Ectodermal cell (in vitro differentiated cells): ENCODE measurements around the gene U2AF2.

ENCODE experiments used
- H3K27ac ChIP-seq: 2 replicates; pipeline ENCODE4 v1.7.0; 2013; ENCODE audit warnings: mild to moderate bottlenecking, low read depth, low read length; ENCODE audit not compliant: insufficient read depth, poor library complexity, severe bottlenecking
- H3K27me3 ChIP-seq: 2 replicates; pipeline ENCODE4 v1.7.0; 2013; ENCODE audit warnings: mild to moderate bottlenecking, low read length; ENCODE audit not compliant: insufficient read depth, control insufficient read depth, poor library complexity, severe bottlenecking
- H3K36me3 ChIP-seq: one replicate; pipeline ENCODE4 v1.7.0; 2013; ENCODE audit warnings: low read length; ENCODE audit not compliant: control insufficient read depth, insufficient read depth
- H3K4me1 ChIP-seq: one replicate; pipeline ENCODE4 v1.7.0; 2013; ENCODE audit warnings: low read length; ENCODE audit not compliant: control insufficient read depth, insufficient read depth
- H3K4me3 ChIP-seq: 2 replicates; pipeline ENCODE4 v1.7.0; 2013; ENCODE audit warnings: low read depth, low read length, control low read depth; ENCODE audit not compliant: insufficient read depth
- H3K9me3 ChIP-seq: 2 replicates; pipeline ENCODE4 v1.7.0; 2013; ENCODE audit warnings: mild to moderate bottlenecking, low read length, moderate library complexity; ENCODE audit not compliant: control insufficient read depth
- WGBS, 2 experiments: methylation state at CpG; one replicate each; pipeline ENCODE4 v1.1.7; 2013; ENCODE audit warnings: missing lambda C conversion rate in 2 of 2; 5-methylcytosine and 5-hydroxymethylcytosine counted together

U2AF2 gene

DNA sequence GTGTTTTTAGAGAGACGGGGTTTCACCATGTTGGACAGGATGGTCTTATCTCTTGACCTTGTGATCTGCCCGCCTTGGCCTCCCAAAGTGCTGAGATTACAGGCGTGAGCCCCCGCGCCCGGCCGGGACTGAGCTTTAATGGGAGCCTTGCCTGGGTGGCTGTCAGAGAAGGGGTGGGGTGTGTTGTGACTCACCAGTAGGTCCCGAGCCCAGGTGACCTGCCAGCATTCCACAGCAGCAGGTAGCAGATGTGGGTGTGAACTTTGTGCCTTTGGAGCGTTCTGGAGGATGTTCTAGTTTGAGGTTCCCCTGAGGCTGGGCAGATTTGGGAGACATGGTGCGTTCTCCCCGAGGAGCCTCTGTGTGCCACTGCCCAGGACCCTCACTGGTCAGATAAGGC is 13.1 kb downstream of the U2AF2 start:
- H3K4me1 ChIP-seq, result no peaks in the 10 kb centered on the region
- H3K27ac ChIP-seq, result no peak overlapping the region
- H3K27me3 ChIP-seq, result no peaks in the 10 kb centered on the region
- WGBS, 2 experiments, result 95 to 97% methylated on average over 11 of the region's 11 CpGs
- H3K9me3 ChIP-seq, result no peaks in the 10 kb centered on the region
- H3K36me3 ChIP-seq, result peaks cover 64% of the 10 kb centered on the region
- no peak overlapping the region for H3K4me3 ChIP-seq

DNA sequence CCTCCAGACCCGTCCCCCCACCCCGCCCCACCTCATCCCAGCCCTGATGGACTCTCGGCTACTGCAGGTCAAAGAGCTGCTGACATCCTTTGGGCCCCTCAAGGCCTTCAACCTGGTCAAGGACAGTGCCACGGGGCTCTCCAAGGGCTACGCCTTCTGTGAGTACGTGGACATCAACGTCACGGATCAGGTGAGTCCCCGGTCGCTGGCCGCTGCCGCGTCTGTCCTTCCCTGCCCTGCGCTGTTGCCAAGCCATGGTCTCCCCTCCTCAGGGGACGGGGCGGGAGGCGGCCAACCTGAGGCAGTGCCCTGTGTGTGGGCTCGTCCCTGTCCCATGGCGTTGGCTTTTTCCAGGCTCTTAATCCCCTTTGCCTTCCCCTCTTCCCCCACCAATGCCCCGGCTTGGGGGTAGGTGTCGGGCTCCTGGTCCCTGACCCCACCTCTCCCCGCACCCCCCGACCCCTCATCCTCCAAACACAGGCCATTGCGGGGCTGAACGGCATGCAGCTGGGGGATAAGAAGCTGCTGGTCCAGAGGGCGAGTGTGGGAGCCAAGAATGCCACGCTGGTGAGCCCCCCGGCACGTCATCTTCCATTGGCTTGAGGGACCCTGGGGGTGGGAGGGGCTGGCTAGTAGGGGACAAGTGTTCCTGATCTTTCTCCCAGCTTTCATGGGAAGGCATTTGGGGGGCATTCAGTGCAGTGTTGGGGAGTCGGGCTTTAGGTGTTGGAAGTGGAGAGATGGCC is 13.9 kb downstream of the U2AF2 start:
- H3K4me3 ChIP-seq, result no peak overlapping the region
- WGBS, 2 experiments, result 90 to 93% methylated on average over 30 of the region's 30 CpGs
- peaks cover 55% of the 10 kb centered on the region for H3K36me3 ChIP-seq
- no peaks in the 10 kb centered on the region for H3K9me3 ChIP-seq
- H3K4me1 ChIP-seq, result peaks cover 4% of the 10 kb centered on the region
- no peak overlapping the region for H3K27ac ChIP-seq
- no peaks in the 10 kb centered on the region for H3K27me3 ChIP-seq

DNA sequence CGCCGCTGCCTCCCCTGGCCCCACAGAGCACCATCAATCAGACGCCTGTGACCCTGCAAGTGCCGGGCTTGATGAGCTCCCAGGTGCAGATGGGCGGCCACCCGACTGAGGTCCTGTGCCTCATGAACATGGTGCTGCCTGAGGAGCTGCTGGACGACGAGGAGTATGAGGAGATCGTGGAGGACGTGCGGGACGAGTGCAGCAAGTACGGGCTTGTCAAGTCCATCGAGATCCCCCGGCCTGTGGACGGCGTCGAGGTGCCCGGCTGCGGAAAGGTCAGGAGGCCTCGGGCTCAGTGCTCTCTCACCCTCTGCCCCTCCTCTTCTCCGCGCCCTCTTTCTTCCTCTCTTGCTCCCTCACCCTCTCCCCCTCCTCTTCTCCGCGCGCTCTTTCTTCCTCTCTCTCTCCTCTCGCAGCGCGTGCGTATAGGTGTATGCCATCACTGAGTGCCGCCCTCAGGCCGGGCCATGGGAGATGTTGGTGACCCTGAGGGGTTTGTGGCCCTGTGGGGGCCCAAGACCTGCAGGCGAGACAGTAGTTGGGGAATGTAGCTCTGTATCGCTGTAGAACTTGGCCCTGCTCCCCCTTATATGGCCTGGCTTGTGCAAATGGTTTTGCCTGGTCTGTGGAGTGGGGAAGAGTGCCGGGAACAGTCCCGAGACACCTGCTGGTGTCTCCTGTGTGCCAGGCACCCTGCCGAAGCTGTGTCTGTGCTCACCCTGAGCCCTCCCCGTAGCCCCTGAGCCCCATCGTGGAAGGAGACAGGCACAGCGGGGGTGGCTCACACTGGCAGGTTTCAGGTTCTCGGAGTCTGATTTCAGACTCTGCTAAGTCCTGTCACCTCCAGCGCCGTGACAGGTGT is 14.8 kb downstream of the U2AF2 start:
- 93 to 94% methylated on average over 40 to 43 of the region's 43 CpGs for WGBS, 2 experiments
- Histone ChIP-seq H3K36me3 (peaks cover 48% of the 10 kb centered on the region), H3K4me3 (no peak overlapping the region), H3K27ac (no peak overlapping the region), H3K4me1 (peaks cover 4% of the 10 kb centered on the region), H3K9me3 (no peaks in the 10 kb centered on the region), H3K27me3 (no peaks in the 10 kb centered on the region)

DNA sequence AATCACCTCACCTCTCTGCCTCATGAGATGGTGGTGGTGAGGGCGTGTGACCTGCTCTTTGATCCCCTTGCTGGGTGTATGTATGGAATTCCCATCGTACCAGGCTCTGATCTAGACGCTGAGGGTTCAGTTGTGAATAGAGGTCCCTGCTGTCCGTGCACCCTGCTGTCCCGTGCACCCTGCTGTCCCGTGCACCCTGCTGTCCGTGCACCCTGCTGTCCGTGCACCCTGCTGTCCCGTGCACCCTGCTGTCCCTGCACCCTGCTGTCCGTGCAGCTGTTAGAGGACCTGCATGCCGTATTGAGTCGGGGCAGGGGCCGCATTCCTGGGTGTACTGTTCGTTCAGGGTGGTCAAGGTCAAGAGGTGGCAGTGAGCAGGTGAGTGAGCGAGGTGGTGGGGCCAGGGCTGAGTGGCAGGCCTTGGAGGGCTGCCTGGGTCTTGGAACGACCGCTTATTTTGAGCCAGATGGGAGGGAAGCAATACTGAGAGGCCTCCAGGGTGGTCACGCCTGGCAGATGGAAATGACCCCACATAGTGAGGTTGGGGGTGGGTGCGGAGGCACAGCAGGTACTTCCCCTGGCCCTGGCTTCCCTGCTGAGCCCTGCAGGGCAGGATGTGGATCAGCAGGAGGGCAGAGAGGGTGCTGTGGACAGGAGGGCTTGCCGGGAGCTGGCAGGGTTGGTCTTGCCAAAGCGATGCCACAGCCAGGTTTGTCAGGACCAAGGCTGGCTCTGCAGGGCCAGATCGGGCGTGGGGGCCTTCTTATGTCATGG is 15.6 kb downstream of the U2AF2 start:
- Histone ChIP-seq H3K4me3 (no peak overlapping the region), H3K27ac (peak overlapping the region; percentile 11), H3K27me3 (no peaks in the 10 kb centered on the region), H3K4me1 (peaks cover 4% of the 10 kb centered on the region), H3K9me3 (no peaks in the 10 kb centered on the region), H3K36me3 (peaks cover 44% of the 10 kb centered on the region)
- whole genome bisulfite sequencing, 2 experiments, result 93 to 94% methylated on average over 23 of the region's 23 CpGs

DNA sequence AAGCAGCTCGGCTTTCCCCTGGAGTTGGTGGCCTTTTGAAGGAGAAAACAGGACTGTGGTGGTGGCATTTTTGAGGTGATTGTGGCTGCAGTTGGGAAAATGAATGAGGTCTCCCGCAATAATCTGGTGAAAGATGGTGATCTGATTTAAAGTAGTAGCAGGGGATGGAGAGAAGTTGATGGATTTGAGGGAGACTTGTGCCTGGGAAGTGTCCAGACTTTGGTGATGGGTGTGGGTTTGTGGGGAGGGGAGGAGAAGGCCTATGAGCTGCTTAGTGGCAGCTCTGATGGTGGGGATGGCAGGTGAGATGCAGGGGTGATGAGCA is 16.2 kb downstream of the U2AF2 start:
- Histone ChIP-seq H3K4me3 (no peak overlapping the region), H3K27me3 (no peaks in the 10 kb centered on the region), H3K36me3 (peaks cover 41% of the 10 kb centered on the region), H3K9me3 (no peaks in the 10 kb centered on the region), H3K27ac (peak overlapping the region; percentile 11), H3K4me1 (peaks cover 6% of the 10 kb centered on the region)
- WGBS, 2 experiments, result 91 to 95% methylated on average over 2 of the region's 2 CpGs

DNA sequence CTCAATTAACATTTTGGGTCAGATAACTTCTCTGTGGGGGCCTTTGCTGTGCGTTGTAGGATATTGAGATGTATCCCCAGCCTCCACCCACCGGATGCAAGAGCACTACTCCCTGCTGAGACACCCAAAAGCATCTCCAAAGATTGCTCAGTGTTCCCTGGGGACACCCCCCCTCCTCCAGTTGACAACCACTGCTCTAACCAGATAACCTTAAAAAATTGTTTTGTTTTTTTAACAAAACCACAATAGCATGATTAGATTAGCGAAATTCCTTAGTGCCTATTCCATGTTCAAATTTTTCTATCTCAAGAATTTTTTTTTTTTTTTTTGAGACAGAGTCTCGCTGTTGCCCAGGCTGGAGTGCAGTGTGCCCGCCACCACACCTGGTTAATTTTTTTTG is 17.6 kb downstream of the U2AF2 start:
- Histone ChIP-seq H3K36me3 (peaks cover 27% of the 10 kb centered on the region), H3K4me3 (no peak overlapping the region), H3K9me3 (no peaks in the 10 kb centered on the region), H3K4me1 (peaks cover 15% of the 10 kb centered on the region), H3K27ac (peak overlapping the region; percentile 13), H3K27me3 (no peaks in the 10 kb centered on the region)
- 91 to 92% methylated on average over 5 of the region's 5 CpGs for WGBS, 2 experiments

DNA sequence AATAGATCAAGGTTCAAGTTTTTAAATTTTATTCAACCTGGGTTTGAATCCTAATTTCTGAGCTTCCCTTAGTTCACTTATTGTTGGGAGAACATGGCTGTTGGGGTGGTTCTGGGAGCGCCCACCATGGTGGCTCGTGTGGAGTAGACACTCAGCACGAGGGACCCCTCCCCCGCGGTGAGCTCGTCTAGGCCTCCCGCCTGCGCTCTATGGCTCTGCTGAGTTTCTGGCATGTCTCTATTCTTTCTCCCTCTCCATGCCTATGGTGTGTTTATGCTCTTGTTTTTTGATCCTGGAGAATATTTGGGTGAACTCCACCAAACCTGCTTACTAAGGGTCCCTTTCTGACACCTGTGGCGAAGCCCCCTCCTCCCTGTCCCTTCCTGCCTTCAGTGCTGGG is 18.6 kb downstream of the U2AF2 start:
- WGBS, 2 experiments, result 81 to 84% methylated on average over 9 of the region's 9 CpGs

DNA sequence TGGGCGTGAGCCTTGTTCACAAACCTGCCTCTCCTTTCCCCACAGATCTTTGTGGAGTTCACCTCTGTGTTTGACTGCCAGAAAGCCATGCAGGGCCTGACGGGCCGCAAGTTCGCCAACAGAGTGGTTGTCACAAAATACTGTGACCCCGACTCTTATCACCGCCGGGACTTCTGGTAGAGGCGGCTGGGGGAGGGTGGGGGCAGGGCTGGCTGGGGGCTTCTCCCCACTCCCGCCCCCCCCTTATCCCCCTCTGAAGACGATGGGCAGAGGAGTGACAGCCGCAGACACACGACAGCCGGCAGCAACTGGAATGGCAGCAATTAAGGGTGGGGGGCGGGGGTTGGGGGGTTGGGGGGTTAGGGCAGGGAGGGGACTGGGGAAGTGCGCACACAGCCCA is 19.1 kb downstream of the U2AF2 start:
- peaks cover 15% of the 10 kb centered on the region for H3K4me1 ChIP-seq
- peak overlapping the region; percentile 55 for H3K27ac ChIP-seq
- no peak overlapping the region for H3K4me3 ChIP-seq
- 92 to 98% methylated on average over 9 to 10 of the region's 15 CpGs for WGBS, 2 experiments
- H3K36me3 ChIP-seq, result peaks cover 12% of the 10 kb centered on the region
- H3K27me3 ChIP-seq, result no peaks in the 10 kb centered on the region
- no peaks in the 10 kb centered on the region for H3K9me3 ChIP-seq

More for the DNA sequence above, 18.6 kb downstream of the U2AF2 start:
- Histone ChIP-seq H3K36me3 (peaks cover 17% of the 10 kb centered on the region), H3K27me3 (no peaks in the 10 kb centered on the region), H3K9me3 (no peaks in the 10 kb centered on the region), H3K4me1 (peaks cover 15% of the 10 kb centered on the region), H3K4me3 (no peak overlapping the region), H3K27ac (peak overlapping the region; percentile 55)

DNA sequence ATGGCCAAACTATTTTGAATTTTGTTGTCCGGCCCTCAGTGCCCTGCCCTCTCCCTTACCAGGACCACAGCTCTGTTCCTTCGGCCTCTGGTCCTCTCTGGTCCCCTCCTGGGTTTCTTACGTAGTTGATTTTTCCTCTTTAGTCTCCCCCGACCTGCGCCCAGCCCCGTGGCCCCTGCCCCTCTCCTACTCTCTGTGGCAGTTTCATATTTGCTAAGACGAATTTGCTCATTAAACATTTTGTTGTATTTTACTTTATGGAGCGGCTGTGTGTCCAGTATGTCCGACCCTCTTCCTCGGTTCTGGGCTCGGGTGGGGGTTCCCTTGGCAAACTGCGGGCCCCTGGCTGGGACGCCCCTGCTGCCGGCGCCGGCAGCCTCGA is 19.6 kb downstream of the U2AF2 start:
- H3K9me3 ChIP-seq, result no peaks in the 10 kb centered on the region
- peaks cover 15% of the 10 kb centered on the region for H3K4me1 ChIP-seq
- 32 to 38% methylated on average over 17 of the region's 17 CpGs for WGBS, 2 experiments
- H3K4me3 ChIP-seq, result peak overlapping the region; percentile 65
- no peaks in the 10 kb centered on the region for H3K27me3 ChIP-seq
- peak overlapping the region; percentile 71 for H3K27ac ChIP-seq
- peaks cover 12% of the 10 kb centered on the region for H3K36me3 ChIP-seq
